Measurements from ENCODE around the gene TAOK3. TPM values are rescaled to one million over a fixed set of nuclear protein-coding genes. Genes with fewer than 3 reads are reported as not detected.
"Not testable (repeated sequence)": the region's sequence is repeated elsewhere in the genome, so short reads cannot be mapped to it uniquely, and the experiment has no call there.

Gene TAOK3
- total RNA-seq, 3 donors from 2014 or later, result 43.5 to 57.8 (median 46.9) TPM

- no peak overlapping the region for H3K4me3 ChIP-seq
- H3K36me3 ChIP-seq, result no peaks in the 10 kb centered on the region
- TF ChIP-seq POLR2AphosphoS5 (IDR thresholded peaks at IDR 0.05) (no peak), CTCF (IDR thresholded peaks at IDR 0.05) (no peak), POLR2A (IDR thresholded peaks at IDR 0.05) (no peak)
- H3K9me3 ChIP-seq, result no peaks in the 10 kb centered on the region
- no peak overlapping the region for H3K27ac ChIP-seq
- no peaks in the 10 kb centered on the region for H3K4me1 ChIP-seq
- no peaks in the 10 kb centered on the region for H3K27me3 ChIP-seq
- DNase-seq (ENCODE audit: low spot score in 2 of 2), result no peak
- intact Hi-C loops (cut with DNase I; ENCODE audit: low total_unique reads), result loop anchor here (5.0 kb wide), 1 partner anchor 1333 kb away; no protein-coding TSS in a partner anchor
Measured at GRCh38 chr12:118409834-118410233, 37.1 kb upstream of the TAOK3 start.

GRCh38 chr12:118408241-118408640 lies 35.5 kb upstream of the TAOK3 start:
- H3K9me3 ChIP-seq; H3K36me3 ChIP-seq; H3K4me3 ChIP-seq; H3K4me1 ChIP-seq; H3K27me3 ChIP-seq; H3K27ac ChIP-seq; DNase-seq (ENCODE audit: low spot score in 2 of 2): not testable (repeated sequence)
- intact Hi-C loops (cut with DNase I; ENCODE audit: low total_unique reads), result loop anchor here (5.0 kb wide), 1 partner anchor 1331 kb away; no protein-coding TSS in a partner anchor

GRCh38 chr12:118404876-118405521 lies 32.3 kb upstream of the TAOK3 start:
- Histone ChIP-seq H3K36me3 (peaks cover 9% of the 10 kb centered on the region), H3K9me3 (no peaks in the 10 kb centered on the region), H3K27me3 (no peaks in the 10 kb centered on the region), H3K4me3 (no peak overlapping the region), H3K27ac (no peak overlapping the region), H3K4me1 (no peaks in the 10 kb centered on the region)
- DNase-seq (ENCODE audit: low spot score in 2 of 2), result no peak
- intact Hi-C loops (cut with DNase I; ENCODE audit: low total_unique reads), result loop anchor here (5.0 kb wide), 1 partner anchor 1328 kb away; no protein-coding TSS in a partner anchor
- TF ChIP-seq CTCF (IDR thresholded peaks at IDR 0.05) (peak; percentile 47 to 68 (median 55)), POLR2A (IDR thresholded peaks at IDR 0.05) (no peak)

- TF ChIP-seq POLR2AphosphoS5 (IDR thresholded peaks at IDR 0.05) (no peak), CTCF (IDR thresholded peaks at IDR 0.05) (no peak), POLR2A (IDR thresholded peaks at IDR 0.05) (no peak)
- no peak overlapping the region for H3K27ac ChIP-seq
- H3K27me3 ChIP-seq, result no peaks in the 10 kb centered on the region
- H3K4me3 ChIP-seq, result no peak overlapping the region
- no peaks in the 10 kb centered on the region for H3K4me1 ChIP-seq
- DNase-seq (ENCODE audit: low spot score in 2 of 2), result no peak
- peaks cover 9% of the 10 kb centered on the region for H3K36me3 ChIP-seq
- intact Hi-C loops (cut with DNase I; ENCODE audit: low total_unique reads), result no loop called here
- H3K9me3 ChIP-seq, result no peaks in the 10 kb centered on the region
Measured at GRCh38 chr12:118402251-118402650, 29.5 kb upstream of the TAOK3 start.

GRCh38 chr12:118398940-118399339 lies 26.2 kb upstream of the TAOK3 start:
- H3K4me3 ChIP-seq, result no peak overlapping the region
- TF ChIP-seq POLR2AphosphoS5 (IDR thresholded peaks at IDR 0.05) (no peak), POLR2A (IDR thresholded peaks at IDR 0.05) (no peak), CTCF (IDR thresholded peaks at IDR 0.05) (no peak)
- H3K27ac ChIP-seq, result no peak overlapping the region
- H3K4me1 ChIP-seq, result no peaks in the 10 kb centered on the region
- H3K27me3 ChIP-seq, result no peaks in the 10 kb centered on the region
- intact Hi-C loops (cut with DNase I; ENCODE audit: low total_unique reads), result no loop called here
- no peak for DNase-seq (ENCODE audit: low spot score in 2 of 2)
- H3K9me3 ChIP-seq, result no peaks in the 10 kb centered on the region
- peaks cover 9% of the 10 kb centered on the region for H3K36me3 ChIP-seq

Measured in breast epithelium (tissue), 4 donors.